Nephron (organoid): ENCODE measurements around the gene SYNGAP1.
"Not testable (repeated sequence)": the region's sequence is repeated elsewhere in the genome, so short reads cannot be mapped to it uniquely, and the experiment has no call there.

Experiments used
- H3K27ac Mint-ChIP-seq, 3 experiments: 2 replicates each; pipeline ENCODE4 v1.8.0; 2020; ENCODE audit warnings: mixed read lengths in 3 of 3, mild to moderate bottlenecking in 2 of 3, moderate library complexity in 1 of 3
- H3K27me3 Mint-ChIP-seq: 2 replicates; pipeline ENCODE4 v1.8.0; 2021; ENCODE audit warnings: low read depth, mild to moderate bottlenecking, moderate library complexity, mixed read lengths
- H3K36me3 Mint-ChIP-seq: 2 replicates; pipeline ENCODE4 v1.8.0; 2020; ENCODE audit warnings: low read depth, mixed read lengths
- H3K4me1 Mint-ChIP-seq: 2 replicates; pipeline ENCODE4 v1.8.0; 2020; ENCODE audit warnings: mixed read lengths
- H3K4me3 Mint-ChIP-seq, 3 experiments: 2 replicates each; pipeline ENCODE4 v1.8.0; 2020; ENCODE audit warnings: mild to moderate bottlenecking in 3 of 3, mixed read lengths in 3 of 3, moderate library complexity in 2 of 3
- H3K9me3 Mint-ChIP-seq: 2 replicates; pipeline ENCODE4 v1.8.0; 2020; ENCODE audit warnings: mixed read lengths
- TF ChIP-seq, protein P1 (sequence below), 3 experiments: fragments of 200-600 bp; sonication (generic); IDR thresholded peaks; one replicate each; pipeline ENCODE4 v1.5.0; 2021; ENCODE audit warnings: antibody characterized with exemption in 3 of 3; ENCODE audit not compliant: unreplicated experiment in 3 of 3

SYNGAP1 gene

DNA sequence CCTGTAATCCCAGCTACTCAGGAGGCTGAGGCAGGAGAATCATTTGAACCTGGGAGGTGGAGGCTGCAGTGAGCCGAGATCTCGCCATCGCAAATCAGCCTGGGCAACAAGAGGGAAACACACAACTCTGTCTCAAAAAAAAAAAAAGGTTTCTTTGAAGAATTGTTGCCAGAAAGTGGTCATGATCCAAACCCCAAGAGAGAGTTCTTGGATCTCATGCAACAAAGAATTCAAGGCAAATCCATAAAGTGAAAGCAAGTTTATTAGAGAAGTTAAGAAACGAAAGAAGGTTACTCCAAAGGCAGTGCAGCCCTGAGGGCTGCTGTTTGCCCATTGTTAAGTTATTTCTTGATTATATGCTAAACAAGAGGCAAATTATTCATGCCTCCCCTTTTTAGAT is 42.7 kb upstream of the SYNGAP1 start:
- peaks cover 27% of the 10 kb centered on the region for H3K4me1 Mint-ChIP-seq
- H3K4me3 Mint-ChIP-seq: no peak overlapping the region
- no peaks in the 10 kb centered on the region for H3K36me3 Mint-ChIP-seq
- no peaks in the 10 kb centered on the region for H3K9me3 Mint-ChIP-seq
- peak overlapping the region in 1 of 3 experiments; percentile 56 for H3K27ac Mint-ChIP-seq
- H3K27me3 Mint-ChIP-seq: no peaks in the 10 kb centered on the region
- TF ChIP-seq, protein P1, sequence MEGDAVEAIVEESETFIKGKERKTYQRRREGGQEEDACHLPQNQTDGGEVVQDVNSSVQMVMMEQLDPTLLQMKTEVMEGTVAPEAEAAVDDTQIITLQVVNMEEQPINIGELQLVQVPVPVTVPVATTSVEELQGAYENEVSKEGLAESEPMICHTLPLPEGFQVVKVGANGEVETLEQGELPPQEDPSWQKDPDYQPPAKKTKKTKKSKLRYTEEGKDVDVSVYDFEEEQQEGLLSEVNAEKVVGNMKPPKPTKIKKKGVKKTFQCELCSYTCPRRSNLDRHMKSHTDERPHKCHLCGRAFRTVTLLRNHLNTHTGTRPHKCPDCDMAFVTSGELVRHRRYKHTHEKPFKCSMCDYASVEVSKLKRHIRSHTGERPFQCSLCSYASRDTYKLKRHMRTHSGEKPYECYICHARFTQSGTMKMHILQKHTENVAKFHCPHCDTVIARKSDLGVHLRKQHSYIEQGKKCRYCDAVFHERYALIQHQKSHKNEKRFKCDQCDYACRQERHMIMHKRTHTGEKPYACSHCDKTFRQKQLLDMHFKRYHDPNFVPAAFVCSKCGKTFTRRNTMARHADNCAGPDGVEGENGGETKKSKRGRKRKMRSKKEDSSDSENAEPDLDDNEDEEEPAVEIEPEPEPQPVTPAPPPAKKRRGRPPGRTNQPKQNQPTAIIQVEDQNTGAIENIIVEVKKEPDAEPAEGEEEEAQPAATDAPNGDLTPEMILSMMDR (IDR thresholded peaks at IDR 0.05; ENCODE audit: unreplicated experiment in 3 of 3): no peak

DNA sequence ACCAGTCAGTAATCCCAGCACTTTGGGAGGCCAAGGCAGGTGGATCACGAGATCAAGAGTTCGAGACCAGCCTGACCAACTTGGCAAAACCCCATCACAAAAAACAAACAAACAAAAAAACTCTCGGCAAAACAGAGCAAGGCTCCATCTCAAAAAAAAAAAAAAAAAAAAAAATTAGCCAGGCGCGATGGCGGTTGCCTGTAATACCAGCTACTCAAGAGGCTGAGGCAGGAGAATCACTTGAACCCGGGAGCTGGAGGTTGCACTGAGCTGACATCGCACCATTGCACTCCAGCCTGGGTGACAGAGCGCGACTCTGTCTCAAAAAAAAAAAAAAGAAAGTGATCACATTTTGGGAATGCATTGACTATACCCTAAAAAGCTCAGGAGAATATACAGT is 40.7 kb upstream of the SYNGAP1 start:
- H3K9me3 Mint-ChIP-seq, H3K27ac Mint-ChIP-seq, H3K36me3 Mint-ChIP-seq, H3K27me3 Mint-ChIP-seq, H3K4me3 Mint-ChIP-seq: not testable (repeated sequence)
- peaks cover 15% of the 10 kb centered on the region for H3K4me1 Mint-ChIP-seq

DNA sequence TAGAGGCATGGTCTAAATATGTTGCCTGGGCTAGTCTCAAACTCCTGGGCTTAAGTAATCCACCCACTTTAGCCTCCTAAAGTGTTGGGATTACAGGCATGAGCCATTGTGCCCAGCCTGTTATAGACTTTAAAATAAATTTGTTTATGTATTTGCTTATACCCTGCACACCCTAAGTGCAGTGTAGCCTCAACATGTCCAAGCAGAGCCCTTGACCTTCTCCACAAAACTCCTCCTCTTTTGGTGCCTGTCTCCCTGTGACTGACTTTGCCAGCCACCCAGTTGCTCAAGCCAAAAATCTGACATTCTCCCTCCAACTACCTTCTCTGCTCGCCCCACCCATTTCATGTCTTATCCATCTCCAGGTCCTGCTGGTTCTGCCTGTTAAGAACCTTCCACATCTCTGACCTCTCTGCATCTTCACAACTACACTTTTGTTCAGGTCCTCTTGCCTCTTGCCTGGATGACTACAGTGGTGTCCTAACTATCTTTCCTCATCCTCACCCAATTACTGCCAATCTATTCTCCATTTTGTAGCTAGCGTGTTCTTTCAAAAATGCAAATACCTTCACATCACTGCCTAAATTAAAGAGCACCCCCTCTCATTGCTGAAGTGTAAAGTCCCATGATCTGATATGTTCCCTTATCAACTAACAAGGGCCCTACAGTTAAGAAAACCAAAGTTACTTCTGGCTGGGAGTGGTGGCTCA is 39.4 kb upstream of the SYNGAP1 start:
- TF ChIP-seq, protein P1 (IDR thresholded peaks at IDR 0.05; ENCODE audit: unreplicated experiment in 3 of 3): no peak
- Mint-ChIP-seq H3K27me3 (no peaks in the 10 kb centered on the region), H3K27ac (peak overlapping the region in 1 of 3 experiments; percentile 30), H3K36me3 (no peaks in the 10 kb centered on the region), H3K9me3 (no peaks in the 10 kb centered on the region), H3K4me1 (peaks cover 3% of the 10 kb centered on the region), H3K4me3 (no peak overlapping the region)

DNA sequence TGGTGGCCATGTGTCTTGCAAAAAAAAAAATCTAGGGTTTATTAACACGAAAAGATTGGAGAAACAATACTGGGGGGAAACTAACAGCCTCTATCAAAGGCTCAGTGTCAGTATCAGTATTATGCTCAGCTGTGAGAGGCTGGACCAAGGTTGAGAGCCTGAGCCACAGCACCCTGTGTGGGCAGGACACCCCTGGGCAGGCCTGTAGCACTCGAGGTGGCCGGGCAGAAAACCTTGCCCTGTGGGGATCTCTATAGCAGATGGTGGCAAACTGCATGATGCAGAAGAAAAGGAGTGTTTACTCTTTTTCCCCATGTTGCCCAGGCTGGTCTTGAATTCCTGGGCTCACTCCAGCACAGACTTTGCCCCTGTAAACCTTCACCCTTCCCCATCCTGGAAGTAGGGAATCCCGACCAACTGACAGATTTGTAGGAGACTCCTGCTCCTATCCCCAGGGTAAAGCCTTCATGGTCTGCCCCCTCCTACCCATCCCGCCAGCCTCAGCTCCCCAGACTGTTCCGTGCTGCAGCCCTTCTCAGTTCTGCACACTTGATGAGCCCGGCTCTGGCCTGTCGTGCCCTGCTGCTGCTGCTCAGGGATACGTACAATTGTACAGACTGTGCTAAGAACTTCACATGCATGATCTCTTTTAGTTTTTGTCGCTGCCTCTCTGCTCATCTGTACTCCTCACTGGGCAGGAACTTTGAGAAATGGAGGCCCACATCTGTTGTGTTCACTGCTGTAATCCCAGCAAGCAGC is 36.3 kb upstream of the SYNGAP1 start:
- Mint-ChIP-seq H3K36me3 (no peaks in the 10 kb centered on the region), H3K4me1 (no peaks in the 10 kb centered on the region), H3K4me3 (no peak overlapping the region), H3K27me3 (no peaks in the 10 kb centered on the region), H3K9me3 (no peaks in the 10 kb centered on the region), H3K27ac (no peak overlapping the region)
- TF ChIP-seq, protein P1 (IDR thresholded peaks at IDR 0.05; ENCODE audit: unreplicated experiment in 3 of 3): no peak

GRCh38 chr6:33384581-33385020 is 35.3 kb upstream of the SYNGAP1 start:
- H3K4me1 Mint-ChIP-seq: no peaks in the 10 kb centered on the region
- no peaks in the 10 kb centered on the region for H3K27me3 Mint-ChIP-seq
- H3K9me3 Mint-ChIP-seq: no peaks in the 10 kb centered on the region
- TF ChIP-seq, protein P1 (IDR thresholded peaks at IDR 0.05; ENCODE audit: unreplicated experiment in 3 of 3): peak; percentile 35 to 46 (median 40)
- no peaks in the 10 kb centered on the region for H3K36me3 Mint-ChIP-seq
- no peak overlapping the region for H3K4me3 Mint-ChIP-seq
- H3K27ac Mint-ChIP-seq: peak overlapping the region in 2 of 3 experiments; percentile 23 to 33

GRCh38 chr6:33390173-33390572 is 29.7 kb upstream of the SYNGAP1 start:
- TF ChIP-seq, protein P1 (IDR thresholded peaks at IDR 0.05; ENCODE audit: unreplicated experiment in 3 of 3): no peak
- Mint-ChIP-seq H3K36me3 (peaks cover under 1% of the 10 kb centered on the region), H3K27me3 (no peaks in the 10 kb centered on the region), H3K9me3 (no peaks in the 10 kb centered on the region), H3K4me1 (peaks cover 24% of the 10 kb centered on the region), H3K4me3 (no peak overlapping the region), H3K27ac (peak overlapping the region in 2 of 3 experiments; percentile 40 to 96)
